Ovary (tissue), 3 donors: Measurements from ENCODE around the gene GPR4.

Source experiments
- EP300 ChIP-seq: sonication (generic); formaldehyde crosslinking; IDR thresholded peaks from one replicate; pipeline ENCODE4 v1.6.1; 2017; ENCODE audit warnings: antibody characterized with exemption
- TF ChIP-seq, protein P1 (sequence below), 3 donors: fragments of 450-650 bp in 2 of 3; fragments of 200-600 bp in 1 of 3; IDR thresholded peaks; one replicate each; pipeline versions ENCODE4 v1.5.1 to v1.8.0; 2016 to 2022; ENCODE audit warnings: antibody characterized with exemption in 3 of 3, mild to moderate bottlenecking in 1 of 3
- donor health status: DM: no; HTN: no; CAD: no.

DNA sequence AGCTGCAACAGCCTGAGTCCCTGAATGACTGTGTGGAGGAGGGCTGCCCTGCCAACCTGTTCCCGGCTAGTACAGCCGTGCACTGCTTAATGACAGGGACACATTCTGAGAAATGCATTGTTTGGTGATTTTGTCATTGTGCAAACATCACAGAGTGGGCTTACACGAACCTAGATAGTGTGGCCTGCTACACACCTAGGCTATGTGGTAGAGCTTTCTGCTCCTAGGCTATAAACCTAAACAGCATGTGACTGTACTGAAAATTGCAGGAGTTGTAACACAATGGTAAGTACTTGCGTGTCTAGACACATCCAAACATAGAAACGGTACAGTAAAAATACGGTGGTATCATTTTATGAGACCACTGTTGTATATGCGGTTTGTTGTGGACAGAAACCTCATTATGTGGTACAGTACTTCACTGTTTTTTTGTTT, 59.8 kb downstream of the GPR4 start:
- TF ChIP-seq, protein P1, sequence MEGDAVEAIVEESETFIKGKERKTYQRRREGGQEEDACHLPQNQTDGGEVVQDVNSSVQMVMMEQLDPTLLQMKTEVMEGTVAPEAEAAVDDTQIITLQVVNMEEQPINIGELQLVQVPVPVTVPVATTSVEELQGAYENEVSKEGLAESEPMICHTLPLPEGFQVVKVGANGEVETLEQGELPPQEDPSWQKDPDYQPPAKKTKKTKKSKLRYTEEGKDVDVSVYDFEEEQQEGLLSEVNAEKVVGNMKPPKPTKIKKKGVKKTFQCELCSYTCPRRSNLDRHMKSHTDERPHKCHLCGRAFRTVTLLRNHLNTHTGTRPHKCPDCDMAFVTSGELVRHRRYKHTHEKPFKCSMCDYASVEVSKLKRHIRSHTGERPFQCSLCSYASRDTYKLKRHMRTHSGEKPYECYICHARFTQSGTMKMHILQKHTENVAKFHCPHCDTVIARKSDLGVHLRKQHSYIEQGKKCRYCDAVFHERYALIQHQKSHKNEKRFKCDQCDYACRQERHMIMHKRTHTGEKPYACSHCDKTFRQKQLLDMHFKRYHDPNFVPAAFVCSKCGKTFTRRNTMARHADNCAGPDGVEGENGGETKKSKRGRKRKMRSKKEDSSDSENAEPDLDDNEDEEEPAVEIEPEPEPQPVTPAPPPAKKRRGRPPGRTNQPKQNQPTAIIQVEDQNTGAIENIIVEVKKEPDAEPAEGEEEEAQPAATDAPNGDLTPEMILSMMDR (IDR thresholded peaks at IDR 0.05): no peak
- TF ChIP-seq EP300: no peak
